GM18498 (cell line): ENCODE data around the gene DDOST.
"Not testable (repeated sequence)": the region's sequence is repeated elsewhere in the genome, so short reads cannot be mapped to it uniquely, and the experiment has no call there.

ENCODE experiments used
- ATAC-seq: cut with Tn5 transposase; IDR thresholded peaks from one replicate; pipeline ENCODE4 v1.9.1; 2021; ENCODE audit warnings: mild to moderate bottlenecking, moderate library complexity; ENCODE audit not compliant: unreplicated experiment

DDOST gene

DNA sequence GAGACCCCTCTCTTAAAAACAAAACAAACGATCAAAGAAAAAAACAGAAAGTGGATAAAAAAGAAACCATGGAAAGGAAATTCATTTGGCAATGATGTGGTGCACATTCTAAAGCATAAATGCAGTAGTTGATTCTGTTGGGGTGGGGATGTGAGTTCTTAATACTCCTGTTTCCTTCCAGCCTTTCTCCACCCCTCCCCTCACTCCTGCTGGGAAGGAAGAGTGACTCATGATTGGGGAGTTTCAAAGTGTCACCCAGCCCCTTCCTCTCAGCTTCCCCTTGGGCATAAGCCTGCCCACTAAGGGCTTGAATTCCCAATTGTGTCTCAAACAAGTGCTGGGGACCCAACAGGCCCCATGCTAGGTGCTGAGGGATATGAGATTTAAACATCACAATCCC is 34.6 kb downstream of the DDOST start:
- ATAC-seq = no peak

DNA sequence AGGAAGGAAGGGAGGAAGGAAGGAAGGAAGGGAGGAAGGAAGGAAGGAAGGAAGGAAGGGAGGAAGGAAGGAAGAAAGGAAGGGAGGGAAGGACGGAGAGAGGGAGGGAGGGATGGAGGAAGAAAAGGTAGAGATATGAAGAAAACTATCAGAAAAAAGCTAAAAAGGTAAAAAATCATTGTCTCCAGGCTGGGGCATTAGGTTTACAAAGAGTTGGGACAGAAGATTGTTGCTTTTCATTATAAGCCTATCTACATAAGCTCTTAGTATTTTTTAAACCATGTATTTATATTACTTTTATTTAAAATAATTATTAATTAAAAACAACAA is 35.1 kb downstream of the DDOST start:
- no peak for ATAC-seq

- ATAC-seq = no peak
These were observed 35.7 kb downstream of the DDOST start for GRCh38 chr1:20625176-20626097.

- ATAC-seq = no peak
These were observed 36.5 kb downstream of the DDOST start for GRCh38 chr1:20624709-20625108.

- no peak for ATAC-seq
These were observed 40.2 kb downstream of the DDOST start for GRCh38 chr1:20621012-20621411.

GRCh38 chr1:20619999-20620398 is 41.2 kb downstream of the DDOST start:
- no peak for ATAC-seq

GRCh38 chr1:20618550-20618949 is 42.6 kb downstream of the DDOST start:
- no peak for ATAC-seq

DNA sequence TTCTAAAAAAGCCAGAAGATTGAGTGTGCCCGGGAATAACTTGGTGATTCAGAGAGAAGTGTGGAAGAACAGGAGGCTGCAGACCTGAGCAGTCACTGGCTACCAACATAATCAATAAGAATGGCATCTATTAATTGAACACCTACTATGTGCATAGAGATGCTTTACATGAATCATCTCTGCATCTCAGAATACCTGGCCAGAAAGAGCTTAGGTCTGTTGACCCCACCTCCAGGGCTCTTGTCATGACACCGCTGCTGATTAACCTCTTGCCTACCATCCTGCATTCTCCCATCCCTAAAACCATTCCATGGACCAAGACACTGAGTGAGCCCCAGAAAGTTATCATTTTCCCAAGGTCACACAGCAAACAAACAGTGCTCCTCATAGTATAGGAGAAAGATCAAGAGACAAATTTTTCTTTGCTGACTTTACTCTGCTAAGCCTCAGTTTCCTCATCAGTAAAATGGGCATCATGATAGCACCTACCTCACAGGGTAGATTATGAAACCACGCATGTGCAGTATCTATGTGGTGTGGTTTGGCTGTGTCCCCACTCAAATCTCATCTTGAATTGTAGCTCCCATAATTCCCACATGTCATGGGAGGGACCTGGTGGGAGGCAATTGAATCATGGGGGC is 44.2 kb downstream of the DDOST start:
- no peak for ATAC-seq

DNA sequence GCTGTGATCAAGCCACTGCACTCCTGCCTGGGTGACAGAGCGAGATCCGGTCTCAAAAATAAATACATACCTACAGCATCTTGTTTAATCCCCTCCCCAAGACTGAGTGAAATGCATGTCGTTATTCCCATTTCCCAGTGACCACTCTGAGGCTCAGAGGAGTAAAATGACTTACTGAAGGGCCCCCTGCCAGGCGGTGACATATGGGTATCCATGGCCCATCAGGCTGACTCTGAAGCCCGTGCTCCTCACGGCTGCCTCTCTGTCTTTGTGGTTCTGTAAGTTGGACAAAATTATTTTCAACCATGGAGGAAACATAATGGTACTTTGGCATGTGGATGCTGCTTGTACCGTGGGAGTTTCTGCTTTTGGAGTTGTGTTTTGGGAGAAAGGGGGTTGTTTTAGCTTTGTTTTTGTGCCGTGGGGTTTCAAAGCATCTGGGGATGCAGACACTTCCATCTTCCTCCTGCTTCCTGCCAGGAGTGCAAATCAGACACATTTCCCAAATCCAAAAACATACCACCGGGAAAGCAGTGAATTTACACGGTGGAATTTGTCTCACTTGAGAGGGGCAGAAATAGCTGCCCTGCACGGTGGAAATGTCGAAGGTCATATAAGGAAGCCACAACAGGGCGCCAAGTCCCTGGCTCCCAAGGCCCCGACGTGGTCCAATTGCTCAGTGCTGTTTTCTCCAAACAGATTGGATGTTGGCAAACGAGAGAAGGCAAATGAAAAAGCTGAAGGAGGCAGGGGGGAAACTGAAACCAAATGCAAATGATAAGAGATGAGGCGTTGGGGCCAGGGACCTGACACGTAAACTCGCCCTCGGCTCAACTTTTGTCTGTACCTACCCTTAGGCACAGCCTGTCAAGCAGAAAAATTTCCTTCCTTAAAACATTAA is 45.0 kb downstream of the DDOST start:
- ATAC-seq = no peak

- no peak for ATAC-seq
These were observed 47.0 kb downstream of the DDOST start for GRCh38 chr1:20614131-20614579.

- ATAC-seq = no peak
These were observed 48.9 kb downstream of the DDOST start for GRCh38 chr1:20612221-20612746.

DNA sequence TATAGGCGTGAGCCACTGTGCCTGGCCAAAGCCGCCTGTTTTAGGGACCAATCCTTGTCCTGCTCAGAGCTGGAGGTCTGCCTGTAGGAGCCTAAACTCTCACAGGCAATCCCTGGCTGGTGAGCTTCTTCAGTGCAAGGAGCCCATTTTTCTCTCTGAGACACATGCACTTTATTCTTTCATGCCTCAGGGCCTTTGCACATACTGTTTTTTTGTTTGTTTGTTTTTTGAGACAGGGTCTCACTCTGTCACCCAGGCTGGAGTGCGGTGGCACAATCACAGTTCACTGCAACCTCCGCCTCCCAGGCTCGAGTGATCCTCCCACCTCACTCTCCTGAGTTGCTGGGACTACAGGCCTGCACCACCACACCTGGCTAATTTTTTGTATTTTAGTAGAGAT is 49.5 kb downstream of the DDOST start:
- no peak for ATAC-seq

DNA sequence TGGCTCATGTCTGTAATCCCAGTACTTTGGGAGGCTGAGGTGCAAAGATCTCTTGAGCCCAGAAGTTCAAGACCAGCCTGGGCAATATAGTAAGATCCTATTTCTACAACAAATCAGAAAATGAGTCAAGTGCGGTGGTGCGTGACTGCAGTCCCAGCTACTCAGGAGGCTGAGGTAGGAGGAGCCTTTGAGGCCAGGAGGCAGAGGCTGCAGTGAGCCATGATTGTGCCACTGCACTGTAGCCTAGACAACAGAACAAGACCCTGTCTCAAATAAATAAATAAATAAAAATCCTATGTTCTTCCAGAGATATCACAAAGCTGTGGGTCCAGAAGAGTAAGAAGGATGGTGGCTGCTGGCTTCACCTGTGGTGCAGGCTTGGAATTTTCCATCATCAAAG is 50.2 kb downstream of the DDOST start:
- ATAC-seq = no peak

GRCh38 chr1:20609541-20609940 is 51.6 kb downstream of the DDOST start:
- ATAC-seq = no peak

GRCh38 chr1:20606801-20607570 is 54.2 kb downstream of the DDOST start:
- ATAC-seq = not testable (repeated sequence)

DNA sequence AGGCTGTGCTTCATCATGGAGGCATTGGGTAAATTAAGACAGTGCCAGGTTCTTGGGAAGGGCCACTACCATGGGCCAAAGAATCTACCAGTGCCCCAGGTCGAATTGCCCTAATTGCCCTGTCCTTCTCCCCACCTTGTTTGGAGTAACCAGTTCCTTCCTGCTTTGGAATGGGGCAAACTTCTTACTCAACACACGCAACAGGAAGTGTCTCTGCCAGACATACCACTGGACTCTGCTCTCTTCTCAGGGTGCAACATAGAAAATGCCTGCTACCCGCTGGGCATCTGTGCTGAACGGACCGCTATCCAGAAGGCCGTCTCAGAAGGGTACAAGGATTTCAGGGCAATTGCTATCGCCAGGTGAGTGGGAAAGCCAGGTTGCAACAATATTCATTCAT is 56.5 kb downstream of the DDOST start:
- ATAC-seq = no peak

DNA sequence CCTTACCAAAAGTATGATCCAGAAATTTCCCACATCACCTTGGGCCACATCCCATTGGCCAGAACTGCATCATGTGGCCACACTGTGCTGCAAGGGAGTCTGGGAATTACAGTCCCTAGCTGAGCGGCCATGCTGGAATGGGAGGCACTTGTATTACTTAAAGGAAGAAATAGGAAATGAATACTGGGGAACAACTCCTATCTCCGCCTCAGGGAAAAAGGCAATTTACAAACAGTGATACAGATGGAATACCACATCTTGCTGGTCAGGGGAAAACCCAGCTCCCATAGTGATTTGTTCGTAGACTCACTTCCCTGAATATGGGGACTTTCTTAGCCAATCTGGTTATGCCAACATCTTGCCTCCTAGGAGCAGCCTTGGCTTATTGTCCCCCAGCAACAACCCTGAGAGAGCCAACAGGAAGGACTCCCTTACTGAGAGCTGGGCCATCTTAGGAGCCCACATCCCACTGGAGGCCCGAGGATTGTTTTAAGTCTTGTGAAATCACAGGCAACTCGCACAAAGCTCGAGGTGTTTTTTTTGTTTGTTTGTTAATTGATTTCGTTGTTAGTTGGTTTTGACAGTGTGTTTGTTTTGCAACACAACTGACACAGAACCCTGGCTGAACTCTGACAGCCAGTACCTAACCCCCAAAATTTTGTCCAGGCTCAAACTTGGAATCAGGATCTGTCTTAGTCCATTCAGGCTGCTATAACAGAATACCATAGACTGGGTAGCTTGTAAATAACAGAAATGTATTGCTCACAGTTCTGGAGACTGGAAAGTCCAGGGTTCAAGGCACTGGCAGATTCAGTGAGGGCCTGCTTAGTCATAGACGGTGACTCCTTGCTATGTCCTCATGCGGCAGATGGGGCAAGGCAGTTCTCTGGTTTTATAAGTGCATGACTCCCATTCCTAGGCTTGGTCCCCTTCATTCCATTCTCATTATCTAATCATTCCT is 57.4 kb downstream of the DDOST start:
- ATAC-seq = no peak

- no peak for ATAC-seq
These were observed 58.2 kb downstream of the DDOST start for GRCh38 chr1:20602851-20603450.
